ENCODE data around the gene MAGEL2. TPM values are rescaled to one million over a fixed set of nuclear protein-coding genes. Genes with fewer than 3 reads are reported as not detected.
A peak's percentile ranks its signal among the peaks of the same experiment; 100 is the strongest.

MAGEL2 gene
- total RNA-seq, 2 donors from 2014 or later: 0.15 to 0.16 TPM

- Histone ChIP-seq H3K4me1 (peaks cover 0 to 5% of the 10 kb centered on the region in 2 donors), H3K27me3 (peaks cover 0 to 3% of the 10 kb centered on the region in 2 donors), H3K4me3 (no peak overlapping the region), H3K27ac (no peak overlapping the region), H3K36me3 (no peaks in the 10 kb centered on the region), H3K9me3 (no peaks in the 10 kb centered on the region)
- DNase-seq (ENCODE audit: low spot score): no peak
- peak; percentile 81 to 86 for TF ChIP-seq CTCF (IDR thresholded peaks at IDR 0.05)
These were observed 5.1 kb downstream of the MAGEL2 start for GRCh38 chr15:23642413-23643044.

GRCh38 chr15:23634181-23634580, 13.5 kb downstream of the MAGEL2 start:
- Histone ChIP-seq H3K36me3 (no peaks in the 10 kb centered on the region), H3K9me3 (no peaks in the 10 kb centered on the region), H3K27ac (no peak overlapping the region), H3K4me3 (no peak overlapping the region), H3K4me1 (no peaks in the 10 kb centered on the region), H3K27me3 (no peaks in the 10 kb centered on the region)
- DNase-seq (ENCODE audit: low spot score): no peak
- no peak for TF ChIP-seq CTCF (IDR thresholded peaks at IDR 0.05)

- DNase-seq (ENCODE audit: low spot score): no peak
- peak; percentile 25 to 47 for TF ChIP-seq CTCF (IDR thresholded peaks at IDR 0.05)
- Histone ChIP-seq H3K4me1 (no peaks in the 10 kb centered on the region), H3K9me3 (no peaks in the 10 kb centered on the region), H3K27ac (no peak overlapping the region), H3K4me3 (no peak overlapping the region), H3K36me3 (no peaks in the 10 kb centered on the region), H3K27me3 (no peaks in the 10 kb centered on the region)
These were observed 18.3 kb downstream of the MAGEL2 start for GRCh38 chr15:23629234-23629805.

GRCh38 chr15:23628612-23629233, 18.9 kb downstream of the MAGEL2 start:
- Histone ChIP-seq H3K4me3 (no peak overlapping the region), H3K27me3 (no peaks in the 10 kb centered on the region), H3K27ac (no peak overlapping the region), H3K36me3 (no peaks in the 10 kb centered on the region), H3K4me1 (no peaks in the 10 kb centered on the region), H3K9me3 (peaks cover 0 to 2% of the 10 kb centered on the region in 2 donors)
- DNase-seq (ENCODE audit: low spot score): no peak
- no peak for TF ChIP-seq CTCF (IDR thresholded peaks at IDR 0.05)

- H3K27ac ChIP-seq: no peak overlapping the region
- no peaks in the 10 kb centered on the region for H3K4me1 ChIP-seq
- H3K9me3 ChIP-seq: no peaks in the 10 kb centered on the region
- H3K36me3 ChIP-seq: no peaks in the 10 kb centered on the region
- H3K27me3 ChIP-seq: no peaks in the 10 kb centered on the region
- no peak overlapping the region for H3K4me3 ChIP-seq
- no peak for TF ChIP-seq CTCF (IDR thresholded peaks at IDR 0.05)
- DNase-seq (ENCODE audit: low spot score): no peak
These were observed 31.1 kb downstream of the MAGEL2 start for GRCh38 chr15:23616536-23616935.

All from right atrium auricular region (tissue), 2 donors.